CD14-positive monocyte (primary cell): ENCODE results near the gene FGGY. TPM values are rescaled to one million over a fixed set of nuclear protein-coding genes. Genes with fewer than 3 reads are reported as not detected.

Experiments used
- DNase-seq, 3 donors: peaks; one replicate each; pipeline ENCODE4 v3.0.0-alpha.2; 2011 to 2022
- H2AFZ ChIP-seq: 2 replicates; pipeline ENCODE4 v1.6.0; 2012; ENCODE audit warnings: mild to moderate bottlenecking, low read depth, low read length, inconsistent platforms; ENCODE audit not compliant: insufficient read depth, poor library complexity, severe bottlenecking
- H3K27ac ChIP-seq, 2 donors: 1 replicate in 1 of 2; 2 replicates in 1 of 2; pipeline ENCODE4 v1.5.1; 2012 to 2013; ENCODE audit warnings: low read length in 2 of 2, control low read depth in 1 of 2, inconsistent platforms in 1 of 2, low read depth in 1 of 2, mild to moderate bottlenecking in 1 of 2
- H3K27me3 ChIP-seq, 2 donors: one replicate each; pipeline versions ENCODE4 v1.6.0 to v1.6.1; 2011 to 2013; ENCODE audit warnings: low read length in 2 of 2; ENCODE audit not compliant: control insufficient read depth in 2 of 2, insufficient read depth in 2 of 2
- H3K36me3 ChIP-seq, 2 donors: replicated peaks in 1 of 2; 1 replicate in 1 of 2; 2 replicates in 1 of 2; pipeline versions ENCODE4 v1.5.1 to v1.6.1; 2012 to 2013; ENCODE audit warnings: low read length in 2 of 2, control low read depth in 1 of 2, inconsistent platforms in 1 of 2, mild to moderate bottlenecking in 1 of 2; ENCODE audit not compliant: insufficient read depth in 2 of 2, control insufficient read depth in 1 of 2
- H3K4me1 ChIP-seq, 2 donors: 1 replicate in 1 of 2; 2 replicates in 1 of 2; pipeline versions ENCODE4 v1.5.1 to v1.6.1; 2012 to 2013; ENCODE audit warnings: low read length in 2 of 2, control low read depth in 1 of 2, inconsistent platforms in 1 of 2, mild to moderate bottlenecking in 1 of 2, moderate library complexity in 1 of 2; ENCODE audit not compliant: insufficient read depth in 2 of 2, control insufficient read depth in 1 of 2
- H3K4me2 ChIP-seq: replicated peaks from 2 replicates; pipeline ENCODE3; 2012; ENCODE audit warnings: low read length, moderate library complexity, mild to moderate bottlenecking; ENCODE audit not compliant: poor library complexity, severe bottlenecking; ENCODE audit errors: extremely low read depth
- H3K4me3 ChIP-seq, 3 experiments: fragments of 200-600 bp in 1 of 3; sonication (generic) in 1 of 3; replicated peaks in 1 of 3; 1 replicate in 2 of 3; 2 replicates in 1 of 3; pipeline ENCODE4 v1.5.1; 2011 to 2013; ENCODE audit warnings: low read length in 3 of 3, mild to moderate bottlenecking in 3 of 3, control low read depth in 2 of 3, low read depth in 2 of 3, inconsistent platforms in 1 of 3, moderate library complexity in 1 of 3
- H3K79me2 ChIP-seq: 2 replicates; pipeline ENCODE4 v1.6.0; 2012; ENCODE audit warnings: mild to moderate bottlenecking, control low read depth, inconsistent platforms, low read length, moderate library complexity; ENCODE audit not compliant: insufficient read depth
- H3K9ac ChIP-seq: 2 replicates; pipeline ENCODE4 v1.6.0; 2017; ENCODE audit warnings: low read length, mild to moderate bottlenecking; ENCODE audit not compliant: insufficient read depth, poor library complexity, severe bottlenecking
- H3K9me3 ChIP-seq, 2 donors: replicated peaks in 1 of 2; 1 replicate in 1 of 2; 2 replicates in 1 of 2; pipeline versions ENCODE4 v1.5.1 to v1.6.1; 2012 to 2013; ENCODE audit warnings: low read length in 2 of 2, control low read depth in 1 of 2; ENCODE audit not compliant: control insufficient read depth in 1 of 2, insufficient read depth in 1 of 2
- H4K20me1 ChIP-seq: 2 replicates; pipeline ENCODE4 v1.6.0; 2012; ENCODE audit warnings: mild to moderate bottlenecking, low read length, control low read depth, moderate library complexity; ENCODE audit not compliant: insufficient read depth
- H3K27ac Mint-ChIP-seq, 7 donors: one replicate each; pipeline ENCODE4 v1.8.0; 2020; ENCODE audit warnings: mild to moderate bottlenecking in 7 of 7, mixed read lengths in 7 of 7, moderate library complexity in 6 of 7, inconsistent platforms in 2 of 7
- H3K27me3 Mint-ChIP-seq, 3 donors: one replicate each; pipeline ENCODE4 v1.8.0; 2021 to 2022; ENCODE audit warnings: low read depth in 3 of 3, mild to moderate bottlenecking in 3 of 3, mixed read lengths in 3 of 3, moderate library complexity in 3 of 3, inconsistent platforms in 1 of 3
- H3K36me3 Mint-ChIP-seq, 2 donors: one replicate each; pipeline ENCODE4 v1.8.0; 2020; ENCODE audit warnings: mixed read lengths in 2 of 2, inconsistent platforms in 1 of 2, mild to moderate bottlenecking in 1 of 2
- H3K4me1 Mint-ChIP-seq: one replicate; pipeline ENCODE4 v1.8.0; 2020; ENCODE audit warnings: mild to moderate bottlenecking, mixed read lengths
- H3K4me3 Mint-ChIP-seq, 2 donors: one replicate each; pipeline ENCODE4 v1.8.0; 2020; ENCODE audit warnings: mild to moderate bottlenecking in 2 of 2, mixed read lengths in 2 of 2, moderate library complexity in 1 of 2
- H3K9me3 Mint-ChIP-seq, 7 donors: one replicate each; pipeline ENCODE4 v1.8.0; 2020 to 2022; ENCODE audit warnings: mixed read lengths in 7 of 7, mild to moderate bottlenecking in 6 of 7, moderate library complexity in 6 of 7, inconsistent platforms in 2 of 7
- WGBS: methylation state at CpG from one replicate; pipeline ENCODE4 v1.1.5; 2013; ENCODE audit warnings: missing lambda C conversion rate; ENCODE audit not compliant: insufficient coverage; 5-methylcytosine and 5-hydroxymethylcytosine counted together
- intact Hi-C, 2 donors: fragments of 100-400 bp; cut with micrococcal nuclease; formaldehyde crosslinking; loops; one replicate each; pipeline versions ENCODE4 v1.15.0 to v1.15.1; 2023
- polyA plus RNA-seq, 3 donors: library from polyadenylated mRNA; depleted of rRNA in 1 of 3; unstranded in 2 of 3; stranded (reverse) in 1 of 3; fragments of 300-500 nt in 2 of 3; fragments of >200 nt in 1 of 3; fragmentation: Illumina TruSeq in 2 of 3; gene quantifications; 1 replicate in 2 of 3; 2 replicates in 1 of 3; pipeline ENCODE4 v1.2.3, GENCODE V29; 2012 to 2021
- TF ChIP-seq, protein P1 (sequence below): fragments of 200-600 bp; IDR thresholded peaks from one replicate; pipeline ENCODE4 v1.8.0; 2022; ENCODE audit warnings: antibody characterized with exemption, mild to moderate bottlenecking

FGGY gene
- polyA plus RNA-seq, 3 donors: 2.3 to 4.3 (median 2.9) TPM

DNA sequence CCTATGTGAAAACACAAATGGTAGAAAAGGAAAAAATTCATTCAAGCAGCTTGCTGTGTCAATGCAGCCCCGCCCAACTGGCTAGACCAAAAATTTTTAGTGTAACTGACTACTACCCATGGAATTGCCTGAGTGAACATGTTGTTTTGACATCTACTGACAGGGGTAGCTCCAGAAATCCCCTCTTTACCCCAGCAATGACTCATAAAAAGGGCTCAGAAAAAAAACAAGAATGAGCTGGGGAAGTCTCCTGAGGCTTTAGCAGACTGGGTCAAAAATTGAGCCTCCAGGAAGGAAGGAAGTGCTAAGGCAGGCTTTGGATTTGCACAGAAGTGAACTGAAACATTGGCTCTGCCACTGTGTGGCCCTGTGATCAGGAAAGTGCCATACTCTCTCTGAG lies 24.4 kb upstream of the FGGY start:
- H3K9ac ChIP-seq: no peak overlapping the region
- no peak overlapping the region for H3K4me2 ChIP-seq
- no peaks in the 10 kb centered on the region for H3K36me3 Mint-ChIP-seq
- no peak overlapping the region for H2AFZ ChIP-seq
- TF ChIP-seq, protein P1, sequence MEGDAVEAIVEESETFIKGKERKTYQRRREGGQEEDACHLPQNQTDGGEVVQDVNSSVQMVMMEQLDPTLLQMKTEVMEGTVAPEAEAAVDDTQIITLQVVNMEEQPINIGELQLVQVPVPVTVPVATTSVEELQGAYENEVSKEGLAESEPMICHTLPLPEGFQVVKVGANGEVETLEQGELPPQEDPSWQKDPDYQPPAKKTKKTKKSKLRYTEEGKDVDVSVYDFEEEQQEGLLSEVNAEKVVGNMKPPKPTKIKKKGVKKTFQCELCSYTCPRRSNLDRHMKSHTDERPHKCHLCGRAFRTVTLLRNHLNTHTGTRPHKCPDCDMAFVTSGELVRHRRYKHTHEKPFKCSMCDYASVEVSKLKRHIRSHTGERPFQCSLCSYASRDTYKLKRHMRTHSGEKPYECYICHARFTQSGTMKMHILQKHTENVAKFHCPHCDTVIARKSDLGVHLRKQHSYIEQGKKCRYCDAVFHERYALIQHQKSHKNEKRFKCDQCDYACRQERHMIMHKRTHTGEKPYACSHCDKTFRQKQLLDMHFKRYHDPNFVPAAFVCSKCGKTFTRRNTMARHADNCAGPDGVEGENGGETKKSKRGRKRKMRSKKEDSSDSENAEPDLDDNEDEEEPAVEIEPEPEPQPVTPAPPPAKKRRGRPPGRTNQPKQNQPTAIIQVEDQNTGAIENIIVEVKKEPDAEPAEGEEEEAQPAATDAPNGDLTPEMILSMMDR: no peak
- no peak overlapping the region for H3K4me3 ChIP-seq
- no peaks in the 10 kb centered on the region for H3K79me2 ChIP-seq
- H3K4me1 Mint-ChIP-seq: peaks cover 6% of the 10 kb centered on the region
- no peaks in the 10 kb centered on the region for H3K4me1 ChIP-seq
- intact Hi-C loops: no loop called here
- peak in 2 of 3 donors; percentile 38 to 80 for DNase-seq
- WGBS: no CpG with 5 or more reads among the region's 1 CpG
- peaks cover 0 to 3% (median 0%) of the 10 kb centered on the region in 3 donors for H3K27me3 Mint-ChIP-seq
- no peaks in the 10 kb centered on the region for H3K36me3 ChIP-seq
- peaks cover 0 to 6% (median 0%) of the 10 kb centered on the region in 7 donors for H3K9me3 Mint-ChIP-seq
- H3K27ac ChIP-seq: no peak overlapping the region
- H3K4me3 Mint-ChIP-seq: no peak overlapping the region
- H3K9me3 ChIP-seq: no peaks in the 10 kb centered on the region
- peak overlapping the region in 1 of 7 donors; percentile 36 for H3K27ac Mint-ChIP-seq
- no peaks in the 10 kb centered on the region for H4K20me1 ChIP-seq
- no peaks in the 10 kb centered on the region for H3K27me3 ChIP-seq

DNA sequence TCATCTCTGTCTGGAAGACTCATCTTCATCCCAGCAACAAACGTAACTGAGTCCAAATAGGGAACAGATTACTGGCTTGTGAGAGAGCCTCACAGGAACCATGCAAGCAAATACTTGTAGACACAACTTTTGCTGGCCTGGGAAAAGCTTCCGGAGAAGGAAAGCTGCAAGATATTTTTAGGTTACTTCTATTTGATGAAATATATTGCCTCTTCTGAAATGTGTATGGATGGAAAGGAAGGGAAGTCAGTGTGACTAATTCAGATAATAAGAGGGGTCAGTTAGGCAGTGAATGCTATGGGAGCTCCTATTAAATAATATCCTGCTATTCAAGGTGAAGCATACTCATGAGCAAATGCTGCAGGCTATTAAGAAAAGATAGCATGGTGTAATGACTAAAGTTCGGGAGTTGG lies 20.4 kb upstream of the FGGY start:
- Mint-ChIP-seq H3K27me3 (peaks cover 0 to 5% (median 3%) of the 10 kb centered on the region in 3 donors), H3K9me3 (no peaks in the 10 kb centered on the region), H3K4me1 (peaks cover 4% of the 10 kb centered on the region), H3K36me3 (no peaks in the 10 kb centered on the region), H3K27ac (no peak overlapping the region), H3K4me3 (no peak overlapping the region)
- no peaks in the 10 kb centered on the region for H3K36me3 ChIP-seq
- 63% methylated on average over 1 of the region's 3 CpGs for WGBS
- no peak overlapping the region for H3K27ac ChIP-seq
- no peak for DNase-seq
- H3K4me1 ChIP-seq: no peaks in the 10 kb centered on the region
- no peak overlapping the region for H3K4me2 ChIP-seq
- TF ChIP-seq, protein P1: no peak
- H2AFZ ChIP-seq: no peak overlapping the region
- H3K27me3 ChIP-seq: no peaks in the 10 kb centered on the region
- no peaks in the 10 kb centered on the region for H3K79me2 ChIP-seq
- H4K20me1 ChIP-seq: no peaks in the 10 kb centered on the region
- H3K4me3 ChIP-seq: no peak overlapping the region
- H3K9me3 ChIP-seq: no peaks in the 10 kb centered on the region
- intact Hi-C loops: no loop called here
- H3K9ac ChIP-seq: no peak overlapping the region
